HG02938 (cell line): Measurements from ENCODE around the gene ARSA.
"Not testable (repeated sequence)": the region's sequence is repeated elsewhere in the genome, so short reads cannot be mapped to it uniquely, and the experiment has no call there.

Source experiments
- ATAC-seq: cut with Tn5 transposase; IDR thresholded peaks from one replicate; pipeline ENCODE4 v1.9.1; 2021; ENCODE audit warnings: mild to moderate bottlenecking, moderate library complexity; ENCODE audit not compliant: unreplicated experiment

ARSA gene

DNA sequence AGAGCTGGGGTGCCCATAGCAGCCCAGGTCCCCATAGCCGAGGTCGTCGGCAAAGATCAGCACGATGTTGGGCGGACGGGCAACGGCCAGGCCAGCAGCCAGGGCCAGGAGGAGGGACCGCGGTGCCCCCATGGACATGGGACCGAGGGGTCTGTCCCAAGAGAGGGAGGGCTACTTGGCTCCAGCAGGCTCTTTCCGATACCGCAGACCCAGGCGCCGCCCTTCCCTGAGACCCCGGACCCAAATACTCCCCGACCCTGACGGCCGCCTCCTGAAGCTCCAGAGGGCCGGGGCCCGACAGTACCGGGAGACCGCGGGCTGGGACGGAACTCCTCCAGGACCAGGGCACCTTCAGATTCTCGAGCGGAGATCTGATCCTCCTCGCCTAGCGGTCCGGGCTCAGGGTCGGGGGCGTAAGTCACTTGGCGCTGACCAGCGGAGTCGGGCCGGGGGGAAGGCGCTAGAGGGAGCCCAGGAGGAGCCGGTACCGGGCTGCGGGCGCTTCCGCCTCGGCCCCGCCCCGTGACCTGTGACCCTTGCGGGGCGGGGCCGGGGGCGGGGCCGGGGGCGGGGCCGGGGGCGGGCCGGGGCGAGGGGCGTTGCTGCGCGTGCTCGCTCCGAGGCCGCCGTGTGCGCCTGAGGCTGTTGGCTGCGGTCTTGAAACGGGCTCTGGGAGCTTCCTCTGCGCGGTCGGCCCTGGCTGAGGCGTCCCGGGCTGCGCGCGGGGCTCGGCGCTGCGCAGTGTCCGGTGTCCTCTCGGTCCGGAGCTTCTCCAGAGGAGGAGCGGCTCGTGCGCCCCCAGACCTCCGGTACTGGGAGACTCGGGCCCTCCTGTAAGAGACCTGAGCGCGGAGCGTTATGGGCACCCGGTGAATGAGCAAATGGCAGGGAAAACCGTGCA lies at the start of gene ARSA:
ARSA (minus strand) TSS at position 511 of the 901 bp plus-strand sequence; CDS start at position 138, 373 bp downstream.
- peak; percentile 58 for ATAC-seq

DNA sequence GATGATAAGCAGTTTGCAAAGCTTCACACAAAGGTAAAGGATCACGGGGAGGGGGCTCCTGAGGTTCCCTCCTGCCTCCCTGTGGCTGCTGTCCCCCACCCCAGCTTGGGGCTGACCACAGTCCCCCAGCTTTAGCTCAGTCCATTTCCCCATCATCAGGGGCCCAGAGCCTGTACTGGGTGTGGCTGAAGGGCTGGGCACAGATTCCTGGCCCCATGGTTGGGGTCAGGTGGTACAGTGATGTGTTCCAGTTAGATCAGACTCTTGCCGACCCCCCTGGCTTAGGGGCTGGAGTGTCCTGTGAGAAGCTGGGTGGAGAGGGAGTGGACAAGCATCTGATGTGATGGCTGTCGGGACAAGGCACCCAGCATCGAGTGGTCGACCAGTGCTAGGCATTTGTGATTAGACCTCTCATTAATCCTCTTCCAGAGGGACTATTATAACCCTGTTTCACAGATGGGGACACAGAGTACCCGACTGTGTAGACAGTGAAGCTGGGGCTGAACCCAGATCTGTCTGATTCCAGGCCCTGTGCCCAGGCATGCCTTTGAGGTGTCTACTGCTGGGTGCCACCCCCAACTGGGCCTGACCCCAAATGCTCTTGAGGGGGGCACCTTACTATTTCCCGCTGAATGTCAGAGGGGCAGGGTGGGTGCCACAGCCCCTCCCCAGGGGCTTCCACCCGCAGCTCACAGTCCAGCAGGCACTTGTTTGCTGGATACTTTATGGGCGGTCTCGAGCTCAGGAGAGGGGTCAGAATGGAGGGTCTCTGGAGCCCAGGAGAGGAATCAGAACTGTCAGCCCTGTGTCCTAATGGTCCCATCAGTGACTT lies 48.9 kb upstream of the ARSA start:
- ATAC-seq, result no peak

DNA sequence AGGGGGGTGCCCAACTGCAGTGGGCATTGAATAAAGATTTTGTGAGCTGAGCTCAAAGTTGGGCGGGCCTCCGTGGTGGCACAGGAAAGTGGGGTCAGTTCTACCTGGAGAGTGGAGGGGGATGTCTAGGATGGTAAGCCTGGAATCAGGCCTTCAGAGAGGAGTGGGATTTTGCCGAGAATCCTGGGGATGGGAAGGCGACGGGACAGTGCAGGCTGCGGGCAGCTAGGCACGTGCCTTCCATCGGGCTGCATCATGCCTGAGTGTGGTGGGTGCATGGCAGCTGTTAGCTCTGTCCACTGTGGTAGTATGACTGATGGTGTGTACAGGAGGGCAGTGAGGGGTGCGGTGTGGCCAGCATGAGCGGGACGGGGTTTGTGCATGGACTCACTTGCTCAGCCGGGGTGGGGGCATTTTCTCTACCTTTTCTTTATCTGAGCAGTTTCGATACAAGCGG lies 48.3 kb upstream of the ARSA start:
- ATAC-seq, result no peak

DNA sequence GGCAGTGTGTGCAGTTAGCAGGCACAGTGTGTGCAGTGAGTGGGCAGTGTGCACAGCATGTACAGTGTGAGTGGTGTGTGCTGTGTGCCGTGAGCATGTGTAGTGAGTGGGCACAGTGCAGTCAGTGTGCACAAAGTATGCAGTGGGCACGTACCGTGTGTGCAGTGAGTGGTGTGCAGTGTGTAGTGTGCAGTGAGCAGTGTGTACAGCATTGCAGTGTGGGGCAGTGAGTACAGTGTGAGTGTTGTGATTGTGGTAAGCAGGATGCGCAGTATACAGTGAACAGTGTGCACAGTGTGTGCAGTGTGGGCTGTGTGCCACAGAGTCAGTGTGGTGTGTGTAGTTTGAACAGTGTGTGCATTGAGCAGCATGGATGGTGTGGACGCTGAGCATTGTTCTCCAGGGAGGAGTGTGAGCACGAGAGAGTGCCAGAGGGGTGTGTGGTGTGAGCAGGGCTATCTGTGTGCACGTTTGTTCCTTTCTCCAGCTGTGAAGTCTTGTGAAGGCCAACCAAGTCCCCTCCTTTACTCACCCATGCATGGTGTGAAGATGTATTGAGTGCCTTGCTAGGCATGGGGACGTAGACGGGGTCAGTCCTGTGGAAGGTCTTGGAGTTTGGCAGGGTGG lies 47.7 kb upstream of the ARSA start:
- ATAC-seq, result no peak

DNA sequence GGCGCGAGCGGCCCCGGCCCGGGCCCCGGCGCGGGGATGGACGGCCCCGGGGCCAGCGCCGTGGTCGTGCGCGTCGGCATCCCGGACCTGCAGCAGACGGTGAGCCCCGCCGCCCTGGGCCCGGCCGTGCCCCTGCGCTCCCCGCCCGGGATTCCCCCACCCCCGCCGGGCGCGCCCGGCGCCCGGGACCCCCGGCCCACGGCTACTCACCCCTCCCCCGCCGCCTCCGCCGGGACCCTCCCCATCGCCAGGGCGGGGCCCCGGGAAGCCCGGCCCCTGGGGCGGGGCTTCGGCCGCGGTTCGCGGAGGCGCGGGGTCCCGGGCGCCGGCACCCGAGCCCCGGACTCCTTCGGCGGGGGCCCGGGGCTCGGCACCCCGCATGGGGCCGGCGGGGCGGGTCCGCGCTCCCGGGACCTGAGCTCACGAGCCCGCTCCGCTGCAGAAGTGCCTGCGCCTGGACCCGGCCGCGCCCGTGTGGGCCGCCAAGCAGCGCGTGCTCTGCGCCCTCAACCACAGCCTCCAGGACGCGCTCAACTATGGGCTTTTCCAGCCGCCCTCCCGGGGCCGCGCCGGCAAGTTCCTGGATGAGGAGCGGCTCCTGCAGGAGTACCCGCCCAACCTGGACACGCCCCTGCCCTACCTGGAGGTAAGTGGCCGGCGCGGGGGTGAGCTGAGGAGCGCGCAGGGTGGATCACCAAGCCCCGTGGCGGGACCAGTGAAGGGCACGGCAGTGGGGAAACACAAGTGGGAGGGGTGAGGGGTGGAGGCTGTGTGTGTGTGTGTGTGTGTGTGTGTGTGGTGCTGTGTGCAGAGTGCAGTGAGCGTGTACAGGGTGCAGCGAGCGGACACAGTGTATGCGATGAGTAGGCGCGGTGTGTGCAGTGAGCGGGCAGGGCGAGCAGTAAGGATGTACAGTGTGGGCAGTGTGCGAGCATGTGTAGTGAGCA lies 46.9 kb upstream of the ARSA start:
- no peak for ATAC-seq

DNA sequence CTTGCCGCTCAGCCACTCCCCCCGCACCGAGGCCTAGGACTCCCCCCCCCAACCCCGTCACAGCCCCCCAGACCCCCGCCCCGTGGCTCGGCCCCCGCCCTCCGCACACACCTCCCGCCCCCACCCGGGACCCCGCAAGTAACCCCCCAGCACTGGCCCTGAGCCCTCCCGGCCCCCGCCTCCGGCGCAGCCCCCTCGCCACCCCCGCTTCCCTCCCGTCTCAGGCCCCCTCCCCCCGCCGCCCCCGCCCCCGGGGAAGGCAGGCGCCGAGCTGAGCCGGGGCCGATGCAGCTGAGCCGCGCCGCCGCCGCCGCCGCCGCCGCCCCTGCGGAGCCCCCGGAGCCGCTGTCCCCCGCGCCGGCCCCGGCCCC lies 46.2 kb upstream of the ARSA start:
- no peak for ATAC-seq

DNA sequence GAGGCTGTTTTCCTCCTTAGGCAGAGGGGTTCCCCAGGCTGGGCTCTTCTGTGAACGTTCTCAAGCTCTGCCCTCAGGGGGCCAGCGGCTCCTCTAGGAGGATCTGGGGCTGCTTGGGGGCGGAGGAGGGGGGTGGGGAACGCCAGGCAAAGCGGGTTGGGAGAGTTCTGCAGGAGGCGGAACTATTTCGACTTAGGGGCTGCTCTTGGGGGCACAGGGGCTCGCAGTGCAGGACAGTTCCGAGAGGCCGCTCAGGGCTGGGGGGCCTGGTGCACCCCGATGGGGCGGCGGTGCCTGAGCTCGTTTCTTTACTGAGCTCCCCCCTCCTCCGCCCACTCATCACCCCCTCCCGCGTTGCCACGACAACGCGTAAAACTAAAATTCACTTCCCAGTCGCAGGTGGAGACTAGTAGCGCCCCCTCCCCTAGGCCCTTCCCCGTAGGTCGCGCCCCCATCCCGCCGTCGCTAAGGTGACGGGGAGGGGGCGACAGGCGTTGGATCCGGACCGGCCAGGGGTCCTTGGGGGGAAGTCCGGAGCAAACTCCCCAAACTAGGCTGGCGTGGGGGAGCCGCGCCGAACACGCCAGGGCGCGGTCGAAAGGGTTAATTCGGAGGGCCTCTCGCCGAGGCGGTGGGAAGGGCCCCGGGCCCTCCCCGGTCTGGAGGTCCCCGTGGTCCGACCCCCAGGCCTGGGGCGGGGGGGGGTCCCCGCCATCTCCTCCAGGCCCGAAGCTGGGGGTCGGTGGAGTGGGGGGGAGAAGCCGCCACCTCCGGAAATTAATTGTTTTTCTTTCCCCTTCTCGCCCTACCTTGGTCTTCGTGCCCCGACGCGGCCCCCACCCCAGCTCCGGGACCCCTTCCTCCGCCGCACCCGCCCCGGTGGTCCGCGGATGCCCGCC lies 45.5 kb upstream of the ARSA start:
- no peak for ATAC-seq

DNA sequence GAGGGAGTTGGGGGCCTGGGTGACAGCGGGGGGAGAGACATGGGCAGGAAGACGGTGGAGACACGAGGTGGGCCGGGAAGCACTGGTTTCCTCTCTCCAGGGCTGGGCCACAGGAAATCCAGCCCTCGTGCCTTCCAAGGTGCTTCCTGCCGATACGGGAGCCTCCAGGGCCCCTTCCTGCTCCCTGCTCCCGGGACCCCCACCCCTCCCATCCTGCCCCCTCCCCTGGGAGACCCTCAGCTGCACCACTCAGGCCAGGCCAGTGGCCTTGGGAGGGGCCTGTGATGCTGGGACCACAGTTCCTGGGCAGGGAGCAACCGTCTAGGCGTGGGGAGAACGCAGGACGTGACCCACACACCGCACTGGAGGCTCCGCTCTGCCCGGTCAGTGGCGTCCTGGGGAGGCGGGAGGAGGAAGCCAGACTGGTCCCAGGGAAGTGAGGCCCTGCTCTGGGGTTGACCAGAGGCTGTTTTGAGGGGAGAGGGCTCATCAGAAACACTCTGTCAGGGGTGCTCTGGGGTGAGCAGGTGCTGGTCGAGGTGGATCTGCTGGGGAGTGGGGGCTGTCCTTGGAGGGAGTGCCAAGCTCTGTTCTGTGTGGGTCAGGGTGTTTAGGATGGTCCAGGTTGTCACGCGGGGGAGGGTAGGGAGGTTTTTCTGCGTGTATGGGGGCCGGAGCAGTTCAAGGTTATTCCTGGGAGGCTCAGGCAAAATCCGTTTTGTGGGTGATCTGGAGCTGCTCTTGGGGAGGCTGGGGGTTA lies 44.7 kb upstream of the ARSA start, which contains the start of gene SHANK3:
SHANK3 (plus strand) TSS at position 353 of the 760 bp plus-strand sequence.
- no peak for ATAC-seq

DNA sequence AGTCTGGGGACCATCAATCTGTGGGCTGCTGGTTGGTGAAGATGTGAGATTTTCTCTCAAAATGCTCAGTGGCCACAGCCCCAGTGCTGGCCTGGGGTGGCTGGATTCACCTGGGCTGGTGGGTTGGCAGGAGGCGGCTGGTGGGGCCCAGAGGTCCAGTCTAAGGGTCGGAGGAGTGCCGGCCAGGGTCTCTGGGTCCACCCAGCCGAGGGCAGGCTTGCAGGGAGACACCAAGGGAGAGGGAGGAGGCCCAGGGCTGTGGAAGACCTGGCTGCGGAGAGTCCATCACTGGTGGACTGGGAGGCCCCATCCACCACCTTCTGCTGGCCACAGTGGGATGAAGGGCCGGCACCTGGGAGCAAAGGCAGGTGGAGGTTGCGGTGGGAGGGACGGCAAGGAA lies 44.1 kb upstream of the ARSA start:
- no peak for ATAC-seq

DNA sequence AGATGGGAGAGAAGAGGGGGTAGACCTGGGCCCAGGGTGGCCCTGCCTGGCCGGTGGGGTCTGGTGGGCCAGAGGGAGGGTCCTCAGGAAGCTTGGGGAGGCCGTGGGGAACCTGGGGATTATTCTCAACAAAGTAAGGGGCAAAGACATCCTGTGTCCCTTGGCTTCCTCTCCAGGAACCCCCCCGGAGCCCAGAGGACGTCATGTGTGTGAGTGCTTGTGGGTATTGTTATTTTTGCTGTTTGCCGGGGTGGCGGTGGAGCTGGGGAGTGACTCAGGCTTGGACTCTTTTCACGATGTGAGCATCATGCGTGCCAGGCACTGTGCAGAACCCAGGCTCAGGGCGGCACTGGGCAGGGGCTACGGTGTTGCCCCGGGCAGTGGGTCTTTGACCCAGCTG lies 43.7 kb upstream of the ARSA start:
- no peak for ATAC-seq

DNA sequence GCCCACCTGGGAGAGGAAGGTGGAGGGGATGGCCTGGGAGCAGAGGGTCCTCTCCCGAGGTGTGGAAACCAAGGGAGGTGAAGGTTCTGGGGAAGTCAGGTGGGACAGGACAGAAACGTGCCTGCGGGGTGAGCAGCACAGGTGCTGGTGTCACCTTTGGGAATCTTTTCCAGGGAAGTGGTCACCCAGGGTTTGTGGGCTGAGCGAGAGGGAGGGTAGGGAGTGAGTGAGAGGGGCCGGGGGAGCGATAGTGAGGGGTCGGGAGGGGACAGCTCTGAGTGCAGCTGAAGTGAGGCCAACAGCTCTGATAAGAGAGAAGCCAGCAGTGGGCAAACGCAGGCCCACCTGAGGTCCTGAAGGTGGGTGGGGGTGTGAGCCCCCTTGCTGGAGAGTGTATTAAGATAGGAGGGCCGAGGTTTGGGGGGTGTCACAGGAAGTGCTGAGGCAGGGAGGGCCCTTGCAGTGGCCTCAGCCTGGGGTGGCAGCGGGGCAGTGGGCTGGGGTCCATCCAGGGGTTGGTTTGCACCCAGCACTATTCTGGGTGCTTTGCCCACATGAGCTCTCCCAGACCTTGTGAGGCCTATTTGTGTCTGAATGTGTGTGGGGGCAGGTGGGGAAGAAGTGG lies 43.1 kb upstream of the ARSA start:
- ATAC-seq, result no peak

DNA sequence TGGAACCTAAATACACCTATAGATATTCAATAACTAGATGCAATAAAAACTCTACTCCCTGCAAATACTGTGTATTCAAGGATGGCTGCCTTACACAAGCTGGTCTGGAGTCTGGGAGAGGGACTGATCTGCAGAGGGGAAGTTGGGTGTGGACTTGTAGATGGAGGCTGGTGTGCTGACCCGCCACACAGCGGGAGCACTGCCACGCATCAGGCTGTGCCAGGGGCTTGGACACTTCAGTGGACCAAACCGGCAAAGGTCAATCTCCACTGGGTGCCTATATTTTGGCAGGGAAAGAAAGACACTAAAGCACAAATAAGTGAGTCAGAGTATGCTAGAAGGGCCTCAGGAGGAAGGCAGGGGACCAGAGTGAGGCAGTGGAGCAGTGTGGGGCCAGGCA lies 42.6 kb upstream of the ARSA start:
- no peak for ATAC-seq

DNA sequence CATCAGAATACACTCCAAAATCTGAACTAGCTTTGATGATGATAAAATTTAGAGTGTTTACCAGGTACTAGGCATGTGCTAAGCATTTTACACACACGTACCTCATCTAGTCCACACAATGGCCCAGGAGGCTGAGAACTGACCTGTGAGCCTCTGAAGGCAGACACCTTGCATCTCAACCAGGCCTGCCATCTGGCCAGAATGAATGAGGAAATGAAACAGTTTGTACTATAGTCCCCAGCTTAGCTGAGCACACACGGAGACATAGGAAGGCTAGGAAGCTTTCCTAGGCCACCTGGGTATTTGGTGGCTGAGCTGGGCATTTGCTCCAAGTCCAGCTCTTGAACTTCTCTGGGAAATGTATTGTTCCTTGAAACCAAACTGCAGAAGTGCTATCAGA lies 37.8 kb upstream of the ARSA start:
- no peak for ATAC-seq

DNA sequence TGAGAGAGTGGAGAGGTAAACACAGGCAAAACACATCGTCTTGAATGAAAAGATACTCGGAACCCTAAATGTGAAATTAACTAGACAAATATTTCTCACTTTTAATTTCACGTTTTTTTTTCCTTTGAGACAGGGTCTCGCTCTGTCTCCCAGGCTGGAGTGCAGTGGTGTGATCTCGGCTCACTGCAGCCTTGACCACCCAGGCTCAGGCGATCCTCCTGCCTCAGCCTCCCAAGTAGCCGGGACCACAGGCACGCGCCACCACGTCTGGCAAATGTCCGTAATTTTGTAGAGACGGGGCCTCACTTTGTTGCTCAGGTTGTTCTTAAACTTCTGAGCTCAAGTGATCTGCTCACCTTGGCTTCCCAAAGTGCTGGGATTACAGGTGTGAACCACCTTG lies 37.3 kb upstream of the ARSA start:
- ATAC-seq, result no peak

DNA sequence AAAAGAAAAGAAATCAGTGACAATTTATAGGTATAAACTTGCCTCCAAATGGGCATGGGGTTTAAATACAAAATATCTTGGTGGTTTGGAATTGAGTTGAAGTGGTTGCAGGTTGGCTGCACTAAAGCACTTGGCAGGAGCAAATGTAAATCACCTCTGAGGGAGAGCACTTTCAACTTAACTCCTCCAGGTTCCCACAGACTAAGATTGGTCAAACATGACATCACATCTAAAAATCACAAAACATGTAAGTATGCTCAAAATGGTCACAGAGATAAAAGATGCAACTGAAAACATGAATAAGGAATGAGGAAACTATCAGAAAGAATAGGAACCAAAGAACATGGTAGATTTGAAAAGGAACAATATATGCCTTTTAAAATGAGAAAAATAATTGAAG lies 32.4 kb upstream of the ARSA start:
- ATAC-seq, result no peak

DNA sequence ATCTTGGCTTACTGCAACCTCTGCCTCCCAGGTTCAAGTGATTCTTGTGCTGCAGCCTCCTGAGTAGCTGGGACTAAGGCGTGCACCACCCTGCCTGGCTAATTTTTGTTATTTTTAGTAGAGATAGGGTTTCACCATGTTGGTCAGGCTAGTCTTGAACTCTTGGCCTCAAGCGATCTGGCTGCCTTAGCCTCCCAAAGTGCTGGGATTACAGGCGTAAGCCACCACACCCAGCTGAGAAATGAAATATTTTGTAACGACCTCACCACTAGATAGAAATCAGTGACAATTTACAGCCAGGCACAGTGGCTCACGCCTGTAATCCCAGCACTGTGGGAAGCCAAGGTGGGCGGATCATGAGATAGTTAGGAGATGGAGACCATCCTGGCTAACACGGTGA lies 31.8 kb upstream of the ARSA start:
- ATAC-seq, result not testable (repeated sequence)

DNA sequence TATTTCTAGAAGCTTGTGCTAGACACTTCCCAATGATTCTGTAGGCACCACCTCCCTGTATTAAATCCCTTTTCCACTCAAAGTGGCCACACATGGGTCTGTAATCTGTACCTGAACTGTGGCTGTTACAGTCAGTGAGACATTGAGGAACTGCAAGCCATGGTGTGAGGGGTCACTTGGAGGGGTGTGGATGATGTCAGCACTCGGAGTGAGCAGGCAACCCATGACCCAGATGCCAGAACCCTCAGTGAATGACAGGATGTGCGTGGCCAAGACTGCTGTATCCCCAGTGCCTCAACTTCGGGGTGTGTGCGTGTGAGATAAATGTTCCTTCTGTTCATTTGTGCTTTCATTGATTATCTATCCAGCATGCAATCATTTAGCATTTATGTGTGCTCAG lies 30.0 kb upstream of the ARSA start:
- no peak for ATAC-seq
